Ramos (cell line): Measurements from ENCODE around the gene SEC14L5.
"Not testable (repeated sequence)": the region's sequence is repeated elsewhere in the genome, so short reads cannot be mapped to it uniquely, and the experiment has no call there.

Experiments
- in situ Hi-C: fragments of 300-500 bp; cut with MboI; formaldehyde crosslinking; loops from one replicate; pipeline ENCODE4 v1.14.3; 2022; ENCODE audit warnings: low sequenced_read_pairs; ENCODE audit not compliant: unreplicated experiment

The SEC14L5 gene

DNA sequence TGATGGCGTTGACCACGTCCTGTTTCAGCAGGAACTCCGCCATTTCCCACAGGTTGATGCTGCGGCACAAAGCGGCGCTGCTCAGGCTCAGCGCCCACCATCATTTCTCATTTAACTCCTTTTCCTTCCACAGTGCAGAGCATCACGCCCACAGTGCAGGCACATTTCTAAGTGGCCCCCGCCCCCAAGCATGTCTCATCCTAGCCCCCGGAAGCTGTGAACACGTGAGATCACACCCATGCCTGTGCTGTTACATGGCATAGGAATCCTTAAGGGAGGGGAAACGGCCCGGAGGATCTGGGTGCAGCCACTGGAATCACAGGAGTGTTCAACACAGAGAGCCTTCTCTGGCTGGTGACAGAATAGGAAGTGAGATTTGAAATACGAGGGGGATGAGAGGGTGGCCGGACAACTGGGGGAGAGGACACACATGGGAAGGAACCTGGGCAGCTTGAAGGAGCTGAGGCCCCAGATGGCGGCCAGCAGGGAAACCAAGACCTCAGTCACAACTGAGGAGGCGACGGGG, 70.9 kb downstream of the SEC14L5 start:
- in situ Hi-C loops = no loop called here

DNA sequence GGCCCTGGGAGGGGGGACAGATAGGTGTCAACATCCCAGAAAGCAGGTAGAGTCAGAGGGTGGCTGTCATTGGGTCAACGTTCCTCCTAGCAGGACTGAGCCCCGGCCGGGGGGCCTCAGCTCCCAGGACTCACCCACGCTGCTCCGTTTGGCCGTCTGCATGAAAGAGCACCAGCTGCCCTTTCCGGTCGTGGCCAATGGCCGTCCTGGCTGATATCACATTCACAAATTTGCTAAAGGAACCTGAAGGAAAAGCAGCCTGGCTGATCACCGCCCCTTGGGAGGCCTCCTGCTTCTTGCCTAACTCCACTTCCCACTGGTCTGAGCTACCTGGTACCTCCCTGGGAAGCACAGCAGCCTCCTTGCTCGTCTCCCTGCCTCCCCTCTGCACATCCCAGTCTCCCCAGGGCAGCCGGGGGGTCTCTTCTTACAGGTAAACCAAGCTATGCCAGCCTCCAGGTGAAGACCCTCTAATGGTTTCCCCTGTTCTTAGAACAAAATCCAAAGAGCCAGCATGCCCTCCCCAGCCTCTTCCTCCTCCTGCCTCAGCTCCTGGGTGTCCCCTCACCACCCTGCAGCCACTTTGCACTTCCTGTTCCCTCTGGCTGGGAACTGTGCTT, 72.2 kb downstream of the SEC14L5 start:
- in situ Hi-C loops = no loop called here

GRCh38 chr16:5031601-5032000, 73.5 kb downstream of the SEC14L5 start:
- in situ Hi-C loops = no loop called here

- in situ Hi-C loops = no loop called here
Observed at GRCh38 chr16:5032748-5033167, 74.6 kb downstream of the SEC14L5 start.

DNA sequence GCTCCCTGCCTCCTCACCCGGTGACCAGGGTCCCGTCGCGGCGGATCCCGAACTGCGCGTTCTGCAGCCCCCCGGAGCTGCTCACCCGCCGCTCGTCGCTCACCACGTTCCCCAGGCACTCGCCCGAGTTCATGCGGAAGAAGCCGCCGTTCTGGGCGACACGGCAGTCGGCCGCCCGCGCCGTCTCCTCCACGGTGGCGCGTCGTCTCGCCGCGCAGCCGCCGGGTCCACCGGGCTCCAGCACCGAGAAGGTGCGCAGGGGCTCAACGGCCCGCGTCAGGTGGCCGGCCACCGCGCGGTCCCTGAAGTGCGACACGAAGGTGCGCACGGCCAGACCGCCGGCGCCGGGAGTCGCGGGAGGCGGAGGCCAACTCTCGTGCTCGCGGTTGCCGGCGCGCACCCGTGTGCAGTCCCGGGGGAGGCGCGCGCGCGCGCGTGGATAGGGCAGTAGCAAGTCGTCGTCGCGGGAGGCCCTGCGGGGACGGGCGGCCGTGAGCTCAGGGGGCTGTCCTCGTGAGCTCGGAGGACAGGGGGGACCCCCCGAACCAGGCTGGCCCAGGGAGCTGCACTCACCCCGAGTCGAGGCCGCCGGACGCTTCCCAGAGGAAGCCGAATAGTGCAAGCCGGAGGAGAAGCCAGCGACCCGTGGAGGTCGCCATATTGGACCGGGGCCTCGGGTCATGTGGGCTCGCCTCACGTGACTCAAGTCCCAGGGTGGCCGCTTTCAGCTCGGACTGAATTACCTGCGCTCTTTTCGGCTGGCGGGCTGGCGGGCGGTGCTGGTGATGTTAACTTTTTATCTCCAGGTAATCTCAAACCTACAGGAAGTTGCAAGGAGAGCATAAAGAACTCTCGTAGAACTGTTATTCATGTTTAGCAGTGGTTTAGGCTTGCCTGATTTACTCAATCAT, 75.4 kb downstream of the SEC14L5 start, which contains the start of gene NAGPA:
Gene NAGPA, minus strand, starts transcription at position 680 of the 911 bp plus-strand sequence. Its CDS starts 21 bp downstream, at position 659.
- in situ Hi-C loops = no loop called here

- in situ Hi-C loops = no loop called here
Observed at GRCh38 chr16:5034167-5034523, 76.0 kb downstream of the SEC14L5 start.

- in situ Hi-C loops = no loop called here
Observed at GRCh38 chr16:5035909-5036227, 77.7 kb downstream of the SEC14L5 start.

DNA sequence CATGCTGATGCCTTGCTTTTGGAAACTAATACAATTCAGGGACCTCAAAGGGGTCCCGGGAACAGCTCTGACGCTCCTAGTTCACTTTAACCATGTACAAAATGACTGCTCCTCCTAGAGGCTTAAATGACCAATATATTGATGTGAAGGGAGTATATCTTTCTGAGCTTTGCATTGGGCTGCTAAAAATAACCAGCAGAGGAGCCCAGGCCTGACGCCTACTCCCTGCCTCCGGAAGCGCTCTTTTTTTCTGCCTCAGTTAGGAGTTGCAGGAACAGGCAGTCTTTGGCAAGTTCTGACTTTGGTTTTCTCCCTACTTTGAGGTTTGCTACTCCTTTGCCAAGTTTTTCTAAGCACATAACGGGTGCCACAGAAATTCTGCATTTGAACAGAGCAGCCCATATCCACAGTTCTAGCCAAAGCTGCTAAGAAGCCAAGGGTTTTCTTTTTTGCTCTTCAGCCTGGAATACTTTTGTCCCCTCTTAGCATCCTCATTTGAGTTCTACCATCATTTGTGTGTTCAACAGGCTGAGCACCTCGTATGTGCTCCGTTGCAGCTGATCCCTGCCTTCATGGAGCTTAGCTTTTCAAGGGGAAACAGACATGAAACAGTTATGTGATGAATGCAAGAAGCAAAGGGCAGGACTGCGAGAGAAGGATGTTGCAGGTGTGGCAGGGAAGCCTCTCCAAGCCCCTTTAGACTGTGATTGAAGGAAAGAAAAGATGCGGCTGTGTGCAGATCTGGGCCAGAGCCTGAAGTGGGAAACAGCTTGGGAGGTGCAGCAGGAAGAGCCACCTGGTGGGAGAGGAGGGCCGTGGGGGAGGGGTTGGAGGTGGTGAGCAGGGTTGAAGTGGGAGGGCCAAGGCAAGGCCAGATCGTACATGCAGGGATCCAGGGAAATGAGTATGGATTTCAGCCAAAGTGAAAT, 78.4 kb downstream of the SEC14L5 start:
- in situ Hi-C loops = no loop called here

DNA sequence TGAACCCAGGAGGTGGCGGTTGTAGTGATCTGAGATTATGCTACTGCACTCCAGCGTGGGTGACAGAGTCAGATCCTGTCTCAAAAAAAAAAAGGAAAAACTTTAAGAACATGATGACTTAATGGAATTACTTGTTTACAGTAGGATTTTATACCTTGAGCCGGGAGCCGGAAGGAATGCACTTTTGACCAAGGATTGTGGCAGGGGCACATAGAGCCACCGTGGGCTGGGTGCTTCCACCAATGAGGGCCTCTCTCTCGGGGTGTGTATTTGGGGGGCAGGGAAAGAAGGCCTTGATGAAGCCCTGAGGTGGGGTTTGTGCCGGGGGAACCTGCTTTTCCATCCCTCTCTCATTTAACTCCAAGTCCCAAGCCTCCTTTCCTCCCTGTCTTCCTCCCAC, 82.3 kb downstream of the SEC14L5 start:
- in situ Hi-C loops = no loop called here

DNA sequence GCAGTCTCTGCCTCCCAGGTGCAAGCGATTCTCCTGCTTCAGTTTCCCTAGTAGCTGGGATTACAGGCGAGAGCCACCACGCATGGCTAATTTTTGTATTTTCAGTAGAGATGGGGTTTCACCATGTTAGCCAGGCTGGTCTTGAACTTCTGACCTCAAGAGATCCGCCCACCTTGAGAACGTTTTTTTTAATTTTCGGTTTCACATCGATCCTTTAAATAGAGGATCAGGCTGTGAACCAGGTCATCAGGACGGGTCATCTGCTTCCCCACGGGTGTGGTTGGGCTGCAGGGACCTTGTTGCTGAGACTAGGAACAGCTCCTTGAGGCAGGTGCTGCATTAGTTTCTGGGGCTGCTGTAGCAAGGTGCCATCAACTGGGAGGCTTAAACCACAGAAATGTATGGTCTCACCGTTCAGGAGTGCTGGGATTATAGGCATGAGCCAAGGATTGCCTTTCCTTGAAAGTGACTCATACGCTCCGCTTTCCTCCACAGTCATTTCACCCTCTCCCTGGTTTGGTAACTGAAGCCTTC, 83.5 kb downstream of the SEC14L5 start:
- in situ Hi-C loops = no loop called here

DNA sequence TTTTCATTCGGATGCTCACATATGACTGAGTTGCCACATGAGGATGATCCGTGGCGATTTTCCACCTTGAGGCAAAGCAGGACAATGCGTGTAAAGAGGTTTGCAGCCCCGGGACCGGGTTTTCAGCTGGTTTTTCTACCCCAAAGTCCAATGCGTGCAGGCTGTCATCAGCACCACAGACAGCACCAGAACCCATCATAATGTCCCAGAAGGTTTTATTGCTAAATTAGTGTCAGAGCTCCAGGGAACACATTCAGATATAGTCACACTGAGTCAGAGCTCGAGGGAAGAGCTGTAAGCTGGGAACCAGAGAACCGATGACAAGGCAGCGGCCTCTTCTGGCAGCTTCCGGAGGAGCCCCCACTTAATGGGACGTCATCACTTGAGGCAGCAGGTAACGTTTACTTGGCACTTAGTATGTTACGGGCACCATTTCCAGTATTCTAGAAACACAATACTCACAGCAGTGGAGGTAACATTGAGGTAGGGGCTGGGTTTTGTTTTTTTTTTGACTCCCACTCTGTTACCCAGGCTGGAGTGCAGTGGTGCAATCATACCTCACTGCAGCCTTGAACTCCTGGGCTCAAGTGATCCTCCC, 84.5 kb downstream of the SEC14L5 start:
- in situ Hi-C loops = no loop called here

- in situ Hi-C loops = no loop called here
Observed at GRCh38 chr16:5044011-5044540, 85.9 kb downstream of the SEC14L5 start.

DNA sequence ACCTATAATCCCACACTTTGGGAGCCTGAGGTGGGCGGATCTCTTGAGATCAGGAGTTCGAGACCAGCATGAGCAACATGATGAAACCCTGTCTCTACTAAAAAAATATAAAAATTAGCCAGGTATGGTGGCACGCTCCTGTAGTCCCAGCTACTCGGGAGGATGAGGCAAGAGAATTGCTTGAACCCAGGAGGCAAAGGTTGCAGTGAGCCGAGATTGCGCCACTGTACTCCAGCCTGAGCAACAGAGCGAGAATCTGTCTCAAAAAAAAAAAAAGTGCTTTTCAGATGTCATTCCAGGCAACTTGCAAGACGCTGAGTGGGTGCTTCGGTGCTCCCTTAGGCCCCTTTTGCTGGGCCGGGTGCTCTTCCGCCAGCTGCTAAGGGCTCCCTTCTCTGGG, 86.5 kb downstream of the SEC14L5 start:
- in situ Hi-C loops = not testable (repeated sequence)

DNA sequence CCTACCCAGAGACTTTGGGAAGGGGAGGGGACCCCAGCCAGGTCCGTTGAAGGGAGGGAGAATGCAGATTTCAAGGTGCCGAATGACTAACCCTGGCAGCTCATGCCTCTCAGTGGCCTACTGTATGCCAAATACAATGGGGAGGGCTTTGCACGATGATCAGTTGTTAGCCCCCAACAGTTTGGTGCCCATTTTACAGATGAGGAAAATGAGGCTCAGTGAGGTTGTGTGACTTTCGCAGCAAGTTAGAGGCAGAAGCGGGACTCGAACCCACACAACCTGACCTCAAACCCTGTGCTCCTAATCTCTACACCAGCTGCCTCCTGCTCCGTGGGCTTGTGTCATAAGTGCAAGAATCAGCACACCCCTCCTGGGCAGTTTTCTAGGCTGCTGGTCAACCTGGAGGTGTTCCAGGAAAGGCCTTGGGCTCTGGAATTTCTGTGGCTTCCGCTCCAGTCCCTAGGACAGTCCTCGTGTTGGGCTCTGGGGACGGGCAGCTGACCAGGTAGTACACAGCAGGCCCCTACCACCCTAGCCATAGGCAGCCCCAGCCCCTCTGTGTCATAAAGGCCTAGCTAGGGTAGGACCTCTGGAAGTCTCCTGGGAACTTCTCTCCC, 87.5 kb downstream of the SEC14L5 start:
- in situ Hi-C loops = no loop called here

GRCh38 chr16:5046914-5047313, 88.8 kb downstream of the SEC14L5 start:
- in situ Hi-C loops = no loop called here

DNA sequence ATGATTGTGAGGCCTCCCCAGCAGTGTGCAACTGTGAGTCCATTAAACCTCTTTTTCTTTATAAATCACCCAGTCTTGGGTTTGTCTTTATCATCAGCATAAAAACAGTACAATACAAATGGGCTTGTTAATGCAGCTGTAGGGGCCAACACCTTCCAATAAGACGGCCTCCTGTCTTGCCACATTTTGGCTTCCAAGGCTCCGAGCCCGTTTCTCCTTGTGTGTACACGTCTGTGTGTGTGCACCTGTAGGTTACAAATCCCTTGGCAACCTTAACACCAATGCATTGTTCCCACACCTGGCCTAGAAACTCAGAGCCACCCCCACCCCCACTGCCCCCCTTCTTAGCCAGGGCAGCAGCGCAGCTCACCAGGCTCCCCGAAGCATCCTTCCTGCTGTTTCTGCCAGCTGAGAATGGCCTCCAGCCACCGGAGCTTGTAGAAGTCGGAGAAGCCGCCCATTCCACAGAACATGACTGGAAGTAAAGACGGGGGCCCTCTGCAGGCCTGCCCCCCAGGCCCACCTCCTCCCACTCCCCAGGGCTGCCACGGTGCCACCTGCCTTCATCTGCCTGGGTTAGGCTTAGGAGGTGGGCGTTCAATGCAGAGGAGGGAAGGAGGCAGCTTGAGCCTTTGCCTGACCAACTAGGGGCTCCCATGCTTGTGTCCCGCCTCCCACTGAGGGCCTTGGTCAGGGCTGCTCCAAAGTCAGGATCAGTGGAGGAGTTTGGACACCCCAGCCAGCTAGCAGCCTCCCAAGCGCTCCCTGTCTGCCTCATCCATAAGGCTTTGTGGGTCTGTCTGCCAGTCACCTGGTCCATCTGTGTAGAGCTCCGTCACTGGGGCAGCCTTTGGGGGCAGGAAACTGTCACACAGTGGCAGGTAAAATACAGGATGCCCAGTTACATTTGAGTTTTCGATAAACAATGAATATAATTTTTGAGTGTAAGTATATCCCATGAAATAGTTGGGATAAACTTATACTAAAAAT, 97.0 kb downstream of the SEC14L5 start:
- in situ Hi-C loops = no loop called here

DNA sequence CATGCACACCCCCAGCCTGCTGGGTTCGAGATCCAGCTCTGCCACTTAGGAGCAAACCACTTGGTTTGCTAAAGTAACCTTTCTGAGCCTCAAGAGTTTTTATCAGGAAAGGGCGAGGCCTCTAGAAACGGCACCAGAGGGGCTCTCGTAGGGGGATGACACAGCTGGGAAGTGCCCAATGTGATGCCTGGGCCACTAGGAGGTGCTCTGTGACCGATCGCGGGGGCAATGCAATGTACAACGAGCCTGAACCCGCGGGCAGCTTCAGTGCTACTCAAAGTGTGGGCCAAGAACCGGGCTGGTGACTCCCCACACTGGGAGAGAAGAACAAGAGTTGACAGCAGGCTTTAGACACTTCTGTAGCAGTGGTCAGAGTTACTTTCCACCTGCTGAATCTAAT, 98.2 kb downstream of the SEC14L5 start:
- in situ Hi-C loops = no loop called here

GRCh38 chr16:5058476-5058875, 100.3 kb downstream of the SEC14L5 start:
- in situ Hi-C loops = no loop called here
